ENCODE results near the gene ACTMAP. TPM values are rescaled to one million over a fixed set of nuclear protein-coding genes. Genes with fewer than 3 reads are reported as not detected.

ACTMAP gene
- total RNA-seq, 2 experiments from 2014 or later, result 13.5 to 15.6 TPM

DNA sequence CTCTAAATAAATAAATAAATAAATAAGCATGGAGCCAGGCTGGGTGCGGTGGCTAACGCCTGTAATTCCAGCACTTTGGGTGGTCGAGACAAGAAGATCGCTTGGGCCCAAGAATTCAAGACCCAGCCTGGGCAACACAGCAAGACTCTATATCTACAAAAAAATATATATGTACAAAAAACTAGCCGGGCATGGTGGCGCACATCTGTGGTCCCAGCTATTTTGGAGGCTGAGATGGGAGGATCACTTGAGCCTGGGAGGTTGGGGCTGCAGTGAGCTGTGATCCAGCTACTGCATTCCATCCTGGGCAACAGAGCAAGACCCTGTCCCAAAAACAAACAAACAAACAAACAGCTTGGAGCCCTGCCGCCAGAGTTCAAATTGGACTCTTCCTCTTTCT is 2.7 kb downstream of the ACTMAP start:
- POLR2A ChIA-PET, result interaction anchor here (1.1 kb wide), 1 partner anchor 58 kb away, joined by 3 read pairs; no protein-coding TSS in a partner anchor
- DNase-seq (no peak), ATAC-seq (ENCODE audit: low read depth) (no peak)
- peaks cover 9% of the 10 kb centered on the region for H3K36me3 Mint-ChIP-seq
- H3K9me3 Mint-ChIP-seq, result no peaks in the 10 kb centered on the region
- no peaks in the 10 kb centered on the region for H3K27me3 Mint-ChIP-seq
- H3K27ac Mint-ChIP-seq, result no peak overlapping the region
- no peak overlapping the region for H3K4me3 Mint-ChIP-seq
- peaks cover 24% of the 10 kb centered on the region for H3K4me1 Mint-ChIP-seq

DNA sequence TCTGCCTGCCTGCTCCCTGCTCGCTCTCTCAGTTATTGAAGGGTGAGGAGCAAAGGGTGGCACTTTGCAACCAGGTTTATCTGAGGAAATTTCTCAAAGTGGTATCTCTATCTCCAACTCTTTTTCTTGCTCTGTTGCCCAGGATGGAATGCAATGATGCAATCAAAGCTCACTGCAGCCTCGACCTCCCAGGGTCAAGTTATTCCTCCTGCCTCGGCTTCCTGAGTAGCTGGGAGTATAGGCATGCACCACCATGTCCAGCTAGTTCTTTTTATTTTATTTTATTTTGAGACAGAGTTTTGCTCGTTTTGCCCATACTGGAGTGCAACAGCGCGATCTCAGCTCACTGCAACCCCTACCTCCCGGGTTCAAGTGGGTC is 4.9 kb downstream of the ACTMAP start:
- POLR2A ChIA-PET, result interaction anchor here (2.5 kb wide), 1 partner anchor 33 kb away, joined by 6 read pairs; the partner anchor contains the start of gene RAB4B
- Mint-ChIP-seq H3K27ac (no peak overlapping the region), H3K27me3 (no peaks in the 10 kb centered on the region), H3K9me3 (no peaks in the 10 kb centered on the region), H3K36me3 (peaks cover 7% of the 10 kb centered on the region), H3K4me3 (no peak overlapping the region), H3K4me1 (peaks cover 16% of the 10 kb centered on the region)
- ATAC-seq (ENCODE audit: low read depth) (no peak), DNase-seq (no peak)

DNA sequence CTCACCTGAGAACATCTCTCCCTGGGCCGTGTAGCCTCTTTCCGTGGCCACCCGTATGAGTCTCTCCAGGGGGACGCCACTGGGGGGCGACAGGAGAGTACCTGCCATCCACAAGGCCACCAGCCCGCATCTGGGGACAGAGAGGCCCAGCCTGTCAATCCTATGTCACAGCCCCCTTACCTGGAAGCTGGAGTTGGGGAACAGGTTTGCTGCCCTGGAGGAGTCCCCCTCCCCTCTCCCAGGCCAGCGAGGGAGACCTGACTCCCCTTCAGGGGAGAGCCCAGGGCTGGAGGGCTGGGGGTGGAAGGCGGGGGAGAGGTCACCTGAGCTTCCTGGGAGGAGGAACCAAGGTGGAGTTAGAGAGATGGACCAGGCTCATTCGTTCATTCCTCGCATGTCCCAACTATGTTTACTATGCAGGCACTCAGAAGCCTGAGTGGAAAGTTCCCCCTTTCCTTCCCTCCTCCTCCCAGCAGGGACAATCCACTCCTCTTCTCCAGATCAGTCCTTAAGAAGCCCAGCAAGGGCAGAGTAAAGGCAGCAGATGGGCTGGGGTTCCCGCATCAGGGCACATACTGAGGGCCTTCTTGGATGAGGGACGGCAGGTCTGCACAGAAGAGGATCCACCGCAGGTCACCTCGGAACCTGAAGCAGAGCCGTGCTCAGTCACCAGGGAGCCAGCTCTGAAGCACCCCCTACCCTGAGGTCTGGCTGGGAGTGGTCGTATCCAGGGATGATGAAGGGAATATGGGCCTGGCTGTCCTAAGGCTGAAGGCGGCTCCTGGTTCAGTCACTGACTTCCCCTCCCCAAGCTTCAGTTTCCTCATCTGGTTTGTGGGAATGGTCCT is 5.5 kb downstream of the ACTMAP start:
- peaks cover 4% of the 10 kb centered on the region for H3K36me3 Mint-ChIP-seq
- no peaks in the 10 kb centered on the region for H3K9me3 Mint-ChIP-seq
- H3K4me3 Mint-ChIP-seq, result no peak overlapping the region
- peaks cover 11% of the 10 kb centered on the region for H3K4me1 Mint-ChIP-seq
- POLR2A ChIA-PET, result interaction anchor here (0.8 to 2.5 kb wide), 3 partner anchors 28 to 74 kb away, joined by 3 to 6 read pairs (median 4); partner anchors contain the start of genes COQ8B, ITPKC and RAB4B
- DNase-seq (peak; percentile 56), ATAC-seq (ENCODE audit: low read depth) (peak; percentile 61)
- no peak overlapping the region for H3K27ac Mint-ChIP-seq
- H3K27me3 Mint-ChIP-seq, result no peaks in the 10 kb centered on the region

DNA sequence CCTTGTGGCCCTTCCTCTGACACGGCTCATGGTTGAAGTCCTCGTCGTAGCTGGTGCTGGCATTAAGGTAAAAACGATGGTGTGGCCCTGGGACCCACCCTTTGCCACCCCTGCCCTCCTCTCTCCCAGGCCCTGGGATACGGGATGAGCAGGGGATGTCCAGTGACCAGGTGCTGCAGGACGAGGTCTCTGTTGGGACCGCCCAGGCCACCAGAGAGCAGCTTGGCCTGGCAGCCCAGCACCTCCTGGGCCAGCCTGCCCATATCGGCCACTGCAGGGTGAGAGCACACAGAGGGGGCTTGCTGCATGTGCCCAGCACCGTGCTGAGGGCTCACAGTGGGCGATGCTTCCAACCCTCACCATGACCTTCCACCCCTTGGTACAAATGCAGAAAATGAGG is 6.4 kb downstream of the ACTMAP start:
- DNase-seq (no peak), ATAC-seq (ENCODE audit: low read depth) (no peak)
- Mint-ChIP-seq H3K36me3 (no peaks in the 10 kb centered on the region), H3K4me3 (no peak overlapping the region), H3K9me3 (no peaks in the 10 kb centered on the region), H3K27me3 (no peaks in the 10 kb centered on the region), H3K27ac (no peak overlapping the region), H3K4me1 (peaks cover 5% of the 10 kb centered on the region)
- POLR2A ChIA-PET, result interaction anchor here (0.8 to 2.5 kb wide), 3 partner anchors 27 to 75 kb away, joined by 3 to 6 read pairs (median 4); partner anchors contain the start of genes COQ8B, ITPKC and RAB4B

DNA sequence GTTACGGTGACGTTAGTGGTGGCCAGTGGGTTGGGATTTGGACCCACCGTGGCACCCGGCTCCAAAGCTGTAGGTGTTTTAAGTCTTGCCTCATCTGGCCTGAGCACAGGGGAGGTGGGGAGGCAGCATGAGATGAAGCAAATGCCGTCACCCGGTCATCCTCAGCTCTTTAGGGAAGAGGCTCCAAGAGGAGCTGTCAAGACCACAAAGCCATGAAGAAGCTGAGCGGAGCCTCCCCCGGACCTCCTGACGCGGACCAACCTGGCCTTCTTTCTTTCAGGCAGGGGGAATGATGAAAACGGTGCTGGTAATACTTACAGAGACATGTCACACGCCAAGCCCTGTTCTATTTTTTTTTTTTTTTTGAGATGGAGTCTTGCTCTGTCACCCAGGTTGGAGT is 7.4 kb downstream of the ACTMAP start:
- POLR2A ChIA-PET, result interaction anchor here (2.8 kb wide), 1 partner anchor 7 kb away, joined by 11 read pairs; the partner anchor contains the start of genes ACTMAP and SNRPA
- no peaks in the 10 kb centered on the region for H3K9me3 Mint-ChIP-seq
- ATAC-seq (ENCODE audit: low read depth), result no peak
- H3K4me1 Mint-ChIP-seq, result peaks cover 3% of the 10 kb centered on the region
- H3K27ac Mint-ChIP-seq, result no peak overlapping the region
- no peaks in the 10 kb centered on the region for H3K27me3 Mint-ChIP-seq
- H3K36me3 Mint-ChIP-seq, result no peaks in the 10 kb centered on the region
- no peak overlapping the region for H3K4me3 Mint-ChIP-seq
- no peak for DNase-seq

DNA sequence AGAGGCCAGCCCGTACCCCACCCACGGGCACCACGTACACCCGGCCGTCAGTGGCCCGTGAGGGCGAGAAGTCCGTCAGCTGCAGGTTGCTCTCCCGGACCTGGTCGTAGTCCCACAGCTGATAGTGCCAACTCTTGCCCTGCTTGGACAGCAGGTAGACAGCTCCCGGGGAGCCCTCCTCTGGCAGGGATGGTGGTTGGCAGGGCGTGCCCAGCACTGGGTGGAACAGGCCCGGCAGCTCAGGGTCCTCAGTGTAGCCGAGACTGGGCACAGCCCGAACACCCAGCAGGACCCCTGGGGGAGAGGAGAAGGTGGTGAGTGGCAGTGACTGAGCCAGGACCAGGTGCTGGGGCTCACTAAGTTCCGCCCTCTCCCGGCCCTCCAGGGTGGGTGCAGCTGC is 7.8 kb downstream of the ACTMAP start:
- Mint-ChIP-seq H3K27ac (no peak overlapping the region), H3K27me3 (no peaks in the 10 kb centered on the region), H3K9me3 (no peaks in the 10 kb centered on the region), H3K4me1 (peaks cover 3% of the 10 kb centered on the region), H3K36me3 (peaks cover 2% of the 10 kb centered on the region), H3K4me3 (no peak overlapping the region)
- ATAC-seq (ENCODE audit: low read depth) (no peak), DNase-seq (no peak)
- POLR2A ChIA-PET, result interaction anchor here (2.8 kb wide), 1 partner anchor 8 kb away, joined by 11 read pairs; the partner anchor contains the start of genes ACTMAP and SNRPA

DNA sequence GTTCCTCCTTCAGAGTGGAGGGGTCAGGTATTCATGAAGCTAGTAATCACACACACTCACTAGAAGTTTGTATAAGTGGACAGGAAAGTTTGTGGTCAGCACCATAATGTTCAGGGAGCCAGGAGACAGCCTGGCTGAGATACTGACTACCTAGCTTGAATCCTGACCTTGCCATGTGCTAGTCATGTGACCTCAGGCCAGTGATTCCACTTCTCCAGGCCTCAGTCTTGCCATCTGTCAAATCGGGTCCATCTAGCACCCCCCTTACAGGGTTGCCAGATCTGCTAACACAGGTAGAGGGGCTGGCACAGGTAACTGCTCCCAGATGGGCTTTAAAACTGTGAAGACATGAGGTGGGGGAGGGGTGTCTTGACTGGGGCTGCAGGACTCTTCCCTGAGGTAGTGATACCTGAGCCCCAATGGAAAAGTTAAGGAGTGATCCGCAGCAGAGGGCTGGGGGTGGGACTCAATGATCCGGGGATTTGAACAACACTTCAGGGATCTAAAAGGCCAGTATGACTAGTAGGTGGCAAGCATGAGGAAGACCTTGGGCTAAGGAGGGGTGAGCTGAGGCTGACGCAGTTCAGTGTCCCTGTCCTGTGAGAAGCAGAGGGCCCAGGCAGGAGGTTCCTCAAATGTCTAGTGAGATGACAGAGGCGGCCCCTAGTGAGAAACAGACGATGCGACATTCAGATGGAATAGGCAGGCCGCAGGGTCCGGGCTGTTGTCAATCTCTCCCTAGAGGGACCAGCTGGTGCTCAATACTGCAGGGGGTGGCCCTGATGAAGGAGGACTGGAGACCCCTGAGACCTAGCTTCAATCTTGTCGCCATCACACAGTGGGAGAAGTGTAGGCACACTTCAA is 8.5 kb downstream of the ACTMAP start:
- no peaks in the 10 kb centered on the region for H3K9me3 Mint-ChIP-seq
- POLR2A ChIA-PET, result interaction anchor here (1.0 to 2.8 kb wide), 2 partner anchors 9 to 37 kb away, joined by 4 to 11 read pairs; partner anchors contain the start of genes ACTMAP, RAB4B and SNRPA
- ATAC-seq (ENCODE audit: low read depth), result no peak
- H3K36me3 Mint-ChIP-seq, result peaks cover 3% of the 10 kb centered on the region
- H3K27ac Mint-ChIP-seq, result no peak overlapping the region
- H3K27me3 Mint-ChIP-seq, result no peaks in the 10 kb centered on the region
- no peak for DNase-seq
- no peak overlapping the region for H3K4me3 Mint-ChIP-seq
- peaks cover 3% of the 10 kb centered on the region for H3K4me1 Mint-ChIP-seq

DNA sequence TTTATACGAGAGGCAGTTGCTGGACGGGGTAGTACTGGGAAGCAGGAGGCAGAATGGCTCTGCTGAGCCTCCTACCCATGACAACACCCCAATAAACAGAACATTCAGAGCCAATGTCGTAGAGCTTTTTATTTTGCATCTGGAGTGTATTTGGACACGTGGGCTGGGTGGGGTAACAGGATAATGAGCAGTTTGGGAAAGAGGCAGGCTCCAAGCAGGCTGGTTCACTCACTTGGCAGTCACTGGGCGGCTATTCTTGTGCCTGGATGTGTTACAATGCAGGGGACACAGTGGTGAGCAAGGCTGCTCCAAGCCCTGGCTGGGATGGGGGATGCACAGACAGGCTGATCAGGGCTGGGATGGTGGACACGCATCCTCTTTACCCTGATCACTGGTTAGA is 9.5 kb downstream of the ACTMAP start:
- Mint-ChIP-seq H3K9me3 (no peaks in the 10 kb centered on the region), H3K4me3 (no peak overlapping the region), H3K4me1 (peaks cover 3% of the 10 kb centered on the region), H3K36me3 (peaks cover 3% of the 10 kb centered on the region), H3K27me3 (no peaks in the 10 kb centered on the region), H3K27ac (no peak overlapping the region)
- DNase-seq (no peak), ATAC-seq (ENCODE audit: low read depth) (no peak)
- POLR2A ChIA-PET, result interaction anchor here (1.0 to 2.8 kb wide), 2 partner anchors 10 to 38 kb away, joined by 4 to 11 read pairs; partner anchors contain the start of genes ACTMAP, RAB4B and SNRPA

DNA sequence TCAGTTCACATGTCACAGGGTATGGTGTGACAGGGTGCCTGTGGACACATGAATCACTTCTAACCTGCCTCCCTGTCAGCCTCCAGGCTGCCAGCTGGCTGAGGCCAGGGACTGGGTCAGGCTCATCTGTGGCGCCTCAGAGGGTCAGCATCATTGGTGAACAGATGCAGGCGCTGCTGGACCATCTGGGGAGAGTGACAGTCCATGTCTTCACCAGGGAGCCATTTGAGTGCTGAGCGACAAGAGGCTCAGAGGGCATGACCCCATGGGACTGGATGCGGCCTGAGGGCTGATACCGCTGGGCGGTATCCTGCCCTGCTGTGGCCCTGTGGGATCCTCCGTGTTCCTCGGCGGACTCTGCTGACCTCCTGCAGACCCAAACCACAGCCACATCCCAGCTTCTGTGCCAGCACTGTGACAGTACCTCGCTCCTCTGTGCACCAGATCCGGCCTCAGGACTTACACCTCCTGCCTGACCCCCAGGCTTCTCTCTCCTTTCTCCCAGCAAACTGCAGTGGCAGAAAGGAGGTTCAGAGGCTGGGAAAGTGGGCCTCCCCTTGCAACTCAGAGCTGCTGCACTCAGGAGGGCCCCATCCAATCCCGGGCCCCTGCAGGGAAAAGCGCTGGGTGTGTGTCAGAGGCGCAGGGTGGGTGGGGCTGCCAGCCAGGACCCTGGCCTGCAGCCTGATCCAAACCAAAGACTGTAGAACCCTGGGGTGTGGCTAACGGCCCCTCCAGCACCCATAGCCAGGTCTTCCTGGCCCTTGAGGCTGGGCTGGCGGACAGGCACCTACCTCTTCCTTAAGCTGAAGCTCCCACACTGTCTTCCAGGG is 10.2 kb downstream of the ACTMAP start:
- Mint-ChIP-seq H3K4me1 (peaks cover 3% of the 10 kb centered on the region), H3K36me3 (peaks cover 3% of the 10 kb centered on the region), H3K9me3 (no peaks in the 10 kb centered on the region), H3K27me3 (no peaks in the 10 kb centered on the region), H3K4me3 (no peak overlapping the region), H3K27ac (no peak overlapping the region)
- POLR2A ChIA-PET, result interaction anchor here (2.8 kb wide), 1 partner anchor 10 kb away, joined by 11 read pairs; the partner anchor contains the start of genes ACTMAP and SNRPA
- ATAC-seq (ENCODE audit: low read depth) (no peak), DNase-seq (no peak)

DNA sequence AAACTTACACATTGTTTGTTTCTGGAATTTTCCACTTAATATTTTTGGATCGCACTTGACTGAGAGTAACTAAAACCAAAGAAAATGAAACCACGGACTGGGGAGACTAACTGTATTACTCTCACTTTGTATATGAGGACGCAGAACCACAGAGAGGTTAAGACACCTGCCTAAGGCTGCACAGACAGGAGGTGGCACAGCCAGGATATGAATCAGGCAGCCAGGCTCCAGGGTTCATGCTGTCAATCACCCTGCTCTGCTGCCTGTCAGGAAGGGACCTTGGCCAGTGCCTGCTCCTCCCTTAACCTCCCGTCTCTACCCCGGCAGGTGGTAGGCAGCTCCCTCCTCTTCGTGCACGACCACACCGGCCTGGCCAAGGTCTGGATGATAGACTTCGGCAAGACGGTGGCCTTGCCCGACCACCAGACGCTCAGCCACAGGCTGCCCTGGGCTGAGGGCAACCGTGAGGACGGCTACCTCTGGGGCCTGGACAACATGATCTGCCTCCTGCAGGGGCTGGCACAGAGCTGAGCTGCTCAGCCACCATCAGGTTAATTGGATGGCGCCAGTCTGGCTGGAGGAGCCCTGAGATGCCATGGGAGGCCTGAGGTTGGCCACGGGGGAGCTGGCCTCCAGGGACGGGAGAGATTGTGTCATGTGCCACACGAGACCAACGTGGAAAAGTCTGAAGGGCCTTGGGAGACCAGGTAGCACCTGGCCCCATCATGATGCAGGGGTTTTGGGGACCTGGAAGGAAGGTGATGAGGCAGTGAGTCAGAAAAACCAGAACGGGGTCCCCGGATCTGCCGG is 11.0 kb downstream of the ACTMAP start:
- POLR2A ChIA-PET, result no interaction called here
- ATAC-seq (ENCODE audit: low read depth) (no peak), DNase-seq (no peak)
- Mint-ChIP-seq H3K27ac (no peak overlapping the region), H3K4me3 (no peak overlapping the region), H3K4me1 (peaks cover 3% of the 10 kb centered on the region), H3K36me3 (peaks cover 3% of the 10 kb centered on the region), H3K27me3 (no peaks in the 10 kb centered on the region), H3K9me3 (no peaks in the 10 kb centered on the region)

DNA sequence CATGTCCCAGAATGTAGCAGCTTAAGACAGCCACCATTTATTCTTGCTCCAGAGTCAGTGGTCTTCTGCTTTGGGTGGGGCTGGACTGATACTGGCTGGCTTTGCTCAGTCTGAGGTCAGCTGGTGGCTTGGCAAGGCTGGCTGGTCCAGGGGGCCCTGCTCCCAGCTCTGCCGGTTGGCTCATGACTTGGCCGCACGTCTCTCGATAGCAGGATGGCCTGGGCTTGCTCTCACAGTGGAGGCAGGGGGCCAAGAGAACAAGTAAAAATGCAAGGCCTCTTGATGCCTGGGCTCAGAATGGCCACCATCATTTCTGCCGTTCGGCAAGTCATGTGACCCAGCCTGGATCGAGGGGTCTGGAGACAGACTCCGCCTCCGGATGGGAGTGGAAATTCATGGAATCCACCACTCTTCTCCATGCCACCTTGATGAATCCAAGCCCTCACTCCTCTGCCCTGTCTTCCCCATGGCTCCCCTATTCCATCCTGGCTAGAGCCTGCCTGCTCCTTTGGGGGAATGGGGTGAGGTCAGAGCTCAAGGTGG is 13.1 kb downstream of the ACTMAP start:
- Mint-ChIP-seq H3K4me1 (peaks cover 3% of the 10 kb centered on the region), H3K9me3 (no peaks in the 10 kb centered on the region), H3K4me3 (no peak overlapping the region), H3K27me3 (no peaks in the 10 kb centered on the region), H3K36me3 (peaks cover 7% of the 10 kb centered on the region), H3K27ac (no peak overlapping the region)
- ATAC-seq (ENCODE audit: low read depth) (no peak), DNase-seq (no peak)
- POLR2A ChIA-PET, result no interaction called here

DNA sequence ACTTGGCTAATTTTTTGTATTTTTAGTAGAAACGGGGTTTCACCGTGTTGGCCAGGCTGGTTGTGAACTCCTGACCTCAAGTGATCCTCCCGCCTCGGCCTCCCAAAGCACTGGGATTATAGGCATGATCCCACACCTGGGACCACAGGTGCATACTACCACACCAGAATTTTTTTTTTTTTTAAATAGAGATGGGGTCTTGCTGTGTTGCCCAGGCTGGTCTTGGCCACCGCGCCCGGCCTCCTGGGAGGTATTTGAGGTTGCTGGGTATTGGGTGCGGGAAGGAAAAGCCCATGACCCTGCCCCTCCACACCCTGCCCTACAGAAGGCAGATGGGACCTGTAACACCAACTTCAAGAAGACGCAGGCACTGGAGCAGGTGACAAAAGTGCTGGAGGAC is 13.6 kb downstream of the ACTMAP start:
- DNase-seq, result no peak
- POLR2A ChIA-PET, result no interaction called here

More for the DNA sequence above, 13.6 kb downstream of the ACTMAP start:
- H3K27ac Mint-ChIP-seq, result no peak overlapping the region
- peaks cover 3% of the 10 kb centered on the region for H3K4me1 Mint-ChIP-seq
- peaks cover 8% of the 10 kb centered on the region for H3K36me3 Mint-ChIP-seq
- no peaks in the 10 kb centered on the region for H3K9me3 Mint-ChIP-seq
- no peak overlapping the region for H3K4me3 Mint-ChIP-seq
- no peak for ATAC-seq (ENCODE audit: low read depth)
- no peaks in the 10 kb centered on the region for H3K27me3 Mint-ChIP-seq

All from activated naive CD8-positive, alpha-beta T cell treated with anti-CD3 and anti-CD28 coated beads, Interleukin-2, amount 10 ng/mL, durations not matched to agents 7 days and 5 days (primary cell).